GM10248 (cell line): ENCODE measurements around the gene SAMHD1.
A peak's percentile ranks its signal among the peaks of the same experiment; 100 is the strongest.
"Not testable (repeated sequence)": the region's sequence is repeated elsewhere in the genome, so short reads cannot be mapped to it uniquely, and the experiment has no call there.

Experiments
- CTCF ChIA-PET: fragments of 300-600 bp; sonication (Branson Sonifier 250); formaldehyde crosslinking; extraction: SDS; loops from one replicate; lab custom pipeline; 2021; ENCODE audit warnings: antibody characterized with exemption; lab: Yijun Ruan, JAX
- POLR2A ChIA-PET: fragments of 350-650 bp; sonication (Branson Sonifier 250); formaldehyde crosslinking; extraction: SDS; loops from one replicate; lab custom pipeline; 2020; ENCODE audit warnings: antibody characterized with exemption; lab: Yijun Ruan, JAX
- DNase-seq: peaks from one replicate; pipeline ENCODE4 v3.0.0; 2012; ENCODE audit errors: extremely low spot score
- TF ChIP-seq, protein P1 (sequence below): IDR thresholded peaks from 2 replicates; pipeline ENCODE4 v1.5.1; 2012; ENCODE audit warnings: mild to moderate bottlenecking, low read depth; ENCODE audit errors: extremely low read depth, missing control alignments, control extremely low read depth

SAMHD1 gene

DNA sequence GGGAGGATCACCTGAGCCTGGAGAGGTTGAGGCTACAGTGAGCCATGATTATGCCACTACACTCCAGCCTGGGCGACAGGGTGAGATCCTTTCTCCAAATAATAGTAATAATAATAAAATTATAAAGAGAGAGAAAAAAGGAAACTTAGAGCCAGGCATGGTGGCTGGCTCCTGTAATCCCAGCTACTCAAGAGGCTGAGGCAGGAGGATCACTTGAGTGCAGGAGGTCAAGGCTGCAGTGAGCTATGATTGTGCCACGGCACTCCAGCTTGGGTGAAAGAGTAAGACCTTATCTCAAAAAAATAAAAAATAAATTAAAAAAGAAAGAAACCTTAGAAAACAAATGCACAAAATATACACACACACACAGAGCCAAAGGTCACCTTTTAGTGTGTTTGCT, 5.2 kb upstream of the SAMHD1 start:
- POLR2A ChIA-PET: no interaction called here
- TF ChIP-seq, protein P1, sequence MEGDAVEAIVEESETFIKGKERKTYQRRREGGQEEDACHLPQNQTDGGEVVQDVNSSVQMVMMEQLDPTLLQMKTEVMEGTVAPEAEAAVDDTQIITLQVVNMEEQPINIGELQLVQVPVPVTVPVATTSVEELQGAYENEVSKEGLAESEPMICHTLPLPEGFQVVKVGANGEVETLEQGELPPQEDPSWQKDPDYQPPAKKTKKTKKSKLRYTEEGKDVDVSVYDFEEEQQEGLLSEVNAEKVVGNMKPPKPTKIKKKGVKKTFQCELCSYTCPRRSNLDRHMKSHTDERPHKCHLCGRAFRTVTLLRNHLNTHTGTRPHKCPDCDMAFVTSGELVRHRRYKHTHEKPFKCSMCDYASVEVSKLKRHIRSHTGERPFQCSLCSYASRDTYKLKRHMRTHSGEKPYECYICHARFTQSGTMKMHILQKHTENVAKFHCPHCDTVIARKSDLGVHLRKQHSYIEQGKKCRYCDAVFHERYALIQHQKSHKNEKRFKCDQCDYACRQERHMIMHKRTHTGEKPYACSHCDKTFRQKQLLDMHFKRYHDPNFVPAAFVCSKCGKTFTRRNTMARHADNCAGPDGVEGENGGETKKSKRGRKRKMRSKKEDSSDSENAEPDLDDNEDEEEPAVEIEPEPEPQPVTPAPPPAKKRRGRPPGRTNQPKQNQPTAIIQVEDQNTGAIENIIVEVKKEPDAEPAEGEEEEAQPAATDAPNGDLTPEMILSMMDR: no peak
- no peak for DNase-seq
- CTCF ChIA-PET: interaction anchor here (1.0 kb wide), 1 partner anchor 145 kb away, joined by 3 read pairs; no protein-coding TSS in a partner anchor

DNA sequence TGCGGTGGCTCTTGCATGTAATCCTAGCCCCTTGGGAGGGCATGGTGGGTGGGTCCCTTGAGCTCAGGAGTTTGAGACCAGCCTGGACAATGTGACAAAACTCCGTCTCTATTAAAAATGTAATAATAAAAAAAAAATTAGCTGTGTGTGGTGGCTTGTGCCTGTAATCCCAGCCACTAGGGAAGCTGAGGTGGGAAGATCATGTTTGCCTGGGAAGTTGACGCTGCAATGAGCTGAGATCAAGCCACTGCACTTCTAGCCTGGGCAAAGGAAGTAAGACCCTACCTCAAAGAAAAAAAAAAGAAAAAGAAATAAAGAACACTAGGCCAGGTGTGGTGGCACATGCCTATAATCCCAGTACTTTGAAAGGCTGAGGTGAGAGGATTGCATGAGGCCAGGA, 4.5 kb upstream of the SAMHD1 start:
- CTCF ChIA-PET: interaction anchor here (1.0 kb wide), 1 partner anchor 144 kb away, joined by 3 read pairs; no protein-coding TSS in a partner anchor
- no peak for DNase-seq
- POLR2A ChIA-PET: no interaction called here
- TF ChIP-seq, protein P1: no peak

DNA sequence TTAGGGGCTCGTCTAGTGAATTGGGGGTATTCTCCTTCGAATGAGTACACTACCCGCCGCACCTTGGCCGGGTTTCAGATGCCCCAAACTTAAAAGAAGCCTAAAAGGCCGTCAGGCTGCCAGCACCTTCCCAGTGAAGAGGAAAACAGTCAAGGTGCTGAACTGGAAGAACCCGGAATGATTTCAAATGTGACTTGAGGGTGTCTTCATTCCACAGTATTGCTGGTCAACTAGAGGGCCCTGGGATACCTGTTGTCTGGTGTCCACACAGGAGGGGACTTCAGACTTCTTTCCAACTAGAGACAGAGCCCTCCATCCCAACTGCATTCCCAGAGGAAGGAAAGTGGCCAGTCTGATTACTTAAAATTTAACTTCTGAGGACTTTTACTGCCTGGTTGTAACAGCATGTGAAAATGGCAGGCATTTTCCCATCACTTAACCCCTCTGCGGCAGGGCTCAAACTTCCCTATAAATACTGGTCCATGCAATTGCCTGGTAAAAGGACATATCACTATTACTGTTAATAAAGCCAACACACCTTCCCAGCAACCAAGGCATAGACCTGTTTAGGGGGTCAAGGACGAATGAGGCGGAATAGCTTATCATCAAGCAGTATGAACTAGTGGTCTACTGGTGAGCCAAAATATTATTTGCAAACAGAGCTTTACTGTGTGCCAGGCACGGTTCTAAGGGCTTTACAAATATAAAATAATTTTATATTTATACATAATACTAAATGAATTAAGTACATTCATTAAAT, 651 bp upstream of the SAMHD1 start:
- ChIA-PET CTCF (no interaction called here), POLR2A (no interaction called here)
- DNase-seq: no peak
- TF ChIP-seq, protein P1: no peak

DNA sequence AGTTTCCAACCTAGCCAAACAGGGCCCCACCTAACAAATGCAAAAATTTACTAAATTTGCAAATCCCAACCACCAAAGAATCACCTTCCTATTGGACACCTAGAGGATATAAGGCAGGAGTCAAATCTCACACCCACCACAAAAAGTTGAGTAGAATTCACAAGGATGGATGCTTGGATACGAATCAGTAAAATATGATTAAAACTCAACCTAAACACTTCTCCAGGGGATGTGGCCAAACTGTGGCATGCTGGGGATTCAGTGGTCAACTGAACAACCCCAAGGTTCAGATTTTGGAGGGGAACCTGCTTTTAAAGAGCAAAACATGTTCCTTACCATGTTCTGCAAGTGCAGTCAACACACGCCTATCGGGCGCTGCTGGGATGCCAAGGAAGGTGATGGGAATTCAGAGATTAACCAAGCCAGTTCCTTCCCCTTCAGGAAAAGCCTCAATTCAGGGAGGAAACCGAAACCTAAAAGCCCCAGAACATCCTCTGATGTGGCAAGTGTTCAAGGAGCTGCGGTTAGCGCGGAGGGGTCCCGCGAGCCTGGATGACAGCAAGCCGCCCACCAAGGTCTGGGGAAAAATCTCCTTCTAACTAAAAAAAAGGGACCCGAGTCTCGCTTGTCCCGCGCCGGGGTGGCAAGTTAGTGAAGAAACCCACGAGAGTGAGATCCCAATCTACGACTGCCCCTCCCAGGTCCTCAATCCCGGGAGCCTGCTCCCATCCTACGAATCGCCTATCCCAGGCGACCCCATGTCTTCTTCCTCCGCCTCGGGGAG, 902 bp downstream of the SAMHD1 start:
- ChIA-PET CTCF (no interaction called here), POLR2A (no interaction called here)
- TF ChIP-seq, protein P1: no peak
- DNase-seq: peak; percentile 31

DNA sequence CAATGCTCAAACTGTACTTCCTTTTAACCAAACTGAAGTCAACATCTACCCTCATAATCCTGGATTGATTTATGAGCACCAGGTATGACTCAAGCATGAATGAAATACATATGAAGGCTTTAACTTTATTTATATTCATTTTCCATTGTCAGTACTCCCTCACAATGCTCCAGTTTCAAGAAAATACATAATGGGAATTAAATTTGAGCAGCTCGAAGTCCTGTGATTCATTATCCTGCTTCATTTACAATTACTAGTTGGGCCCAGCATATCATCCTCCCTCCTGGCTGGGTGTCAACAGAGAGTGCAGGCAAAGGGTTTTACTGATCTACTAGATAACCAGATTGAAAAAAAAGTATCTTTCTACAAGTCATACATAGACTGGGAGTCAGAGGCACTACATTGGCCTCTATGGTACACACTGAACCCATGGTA, 10.1 kb downstream of the SAMHD1 start:
- TF ChIP-seq, protein P1: no peak
- POLR2A ChIA-PET: no interaction called here
- no peak for DNase-seq
- CTCF ChIA-PET: interaction anchor here (2.2 kb wide), 1 partner anchor 22 kb away, joined by 5 read pairs; no protein-coding TSS in a partner anchor

DNA sequence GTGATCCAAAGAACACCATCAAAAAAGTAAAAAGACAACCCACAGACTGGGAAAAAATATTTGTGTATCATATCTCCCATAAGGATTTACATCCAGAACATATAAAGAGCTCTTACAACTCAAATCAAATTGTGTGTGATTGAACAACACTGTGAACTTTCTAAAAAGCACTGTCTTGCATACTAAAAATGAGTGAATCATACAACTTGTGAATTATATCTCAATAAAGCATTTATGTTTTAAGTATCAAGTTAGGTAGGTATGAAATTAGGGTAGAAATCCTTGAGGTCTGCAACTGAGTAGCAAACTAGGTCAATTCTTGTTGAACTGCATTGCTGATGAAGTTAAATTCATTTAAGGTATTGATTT, 14.1 kb downstream of the SAMHD1 start:
- CTCF ChIA-PET: interaction anchor here (1.4 to 3.2 kb wide), 2 partner anchors 18 to 129 kb away, joined by 3 to 15 read pairs; no protein-coding TSS in a partner anchor
- TF ChIP-seq, protein P1: no peak

DNA sequence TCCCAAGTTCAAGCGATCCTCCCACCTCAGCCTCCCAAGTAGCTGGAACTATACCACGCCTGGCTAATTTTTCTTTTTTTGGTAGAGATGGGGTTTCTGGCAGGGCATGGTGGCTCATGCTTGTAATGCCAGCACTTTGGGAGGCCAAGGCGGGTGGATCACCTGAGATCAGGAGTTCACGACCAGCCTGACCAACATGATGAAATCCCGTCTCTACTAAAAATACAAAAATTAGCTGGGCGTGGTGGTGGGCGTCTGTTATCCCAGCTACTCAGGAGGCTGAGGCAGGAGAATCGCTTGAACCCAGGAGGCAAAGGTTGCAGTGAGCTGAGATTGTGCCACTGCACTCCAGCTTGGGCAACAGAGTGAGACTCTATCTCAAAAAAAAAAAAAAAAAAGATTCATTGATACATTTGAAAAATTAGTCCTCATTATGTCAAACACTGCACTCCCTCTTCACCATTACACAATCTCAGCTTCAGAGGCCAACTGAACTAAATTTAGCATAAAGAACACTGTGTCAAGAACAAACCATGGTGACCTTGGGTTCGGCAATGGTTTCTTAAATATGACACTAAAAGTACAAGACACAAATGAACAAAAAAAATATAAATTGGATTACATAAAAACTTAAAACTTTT, 14.6 kb downstream of the SAMHD1 start:
- DNase-seq, POLR2A ChIA-PET: not testable (repeated sequence)
- CTCF ChIA-PET: interaction anchor here (1.4 to 3.2 kb wide), 2 partner anchors 18 to 128 kb away, joined by 3 to 15 read pairs; no protein-coding TSS in a partner anchor

More for the DNA sequence above, 14.1 kb downstream of the SAMHD1 start:
- POLR2A ChIA-PET: no interaction called here
- no peak for DNase-seq
